MG63 (cell line): Measurements from ENCODE around the gene PIK3CB. TPM values are rescaled to one million over a fixed set of nuclear protein-coding genes. Genes with fewer than 3 reads are reported as not detected.
"Not testable (repeated sequence)": the region's sequence is repeated elsewhere in the genome, so short reads cannot be mapped to it uniquely, and the experiment has no call there.

Experiments
- DNase-seq: peaks from one replicate; pipeline ENCODE4 v3.0.0-alpha.2; 2020
- H3K27me3 ChIP-seq: fragments of 250-450 bp; sonication (Bioruptor Pico); 2 replicates; pipeline ENCODE4 v1.5.1; 2020; ENCODE audit warnings: mild to moderate bottlenecking, moderate library complexity
- H3K36me3 ChIP-seq: fragments of 250-450 bp; sonication (Bioruptor Pico); 2 replicates; pipeline ENCODE4 v1.5.1; 2020; ENCODE audit warnings: mild to moderate bottlenecking, moderate library complexity
- H3K4me3 ChIP-seq: fragments of 250-450 bp; sonication (Bioruptor Pico); 2 replicates; pipeline ENCODE4 v1.5.1; 2020; ENCODE audit warnings: mild to moderate bottlenecking, moderate library complexity
- H3K9me3 ChIP-seq: fragments of 250-450 bp; sonication (Bioruptor Pico); 2 replicates; pipeline ENCODE4 v1.5.1; 2020; ENCODE audit warnings: mild to moderate bottlenecking, moderate library complexity
- total RNA-seq: library from RNA; depleted of rRNA; stranded (reverse); fragments of >200 nt; shearing (Covaris generic); gene quantifications from 2 replicates; pipeline ENCODE4 v1.2.3, GENCODE V29; 2014; ENCODE audit warnings: low replicate concordance; rRNA removed

PIK3CB gene
- total RNA-seq, 1 experiment from 2014 or later: 40.9 TPM

DNA sequence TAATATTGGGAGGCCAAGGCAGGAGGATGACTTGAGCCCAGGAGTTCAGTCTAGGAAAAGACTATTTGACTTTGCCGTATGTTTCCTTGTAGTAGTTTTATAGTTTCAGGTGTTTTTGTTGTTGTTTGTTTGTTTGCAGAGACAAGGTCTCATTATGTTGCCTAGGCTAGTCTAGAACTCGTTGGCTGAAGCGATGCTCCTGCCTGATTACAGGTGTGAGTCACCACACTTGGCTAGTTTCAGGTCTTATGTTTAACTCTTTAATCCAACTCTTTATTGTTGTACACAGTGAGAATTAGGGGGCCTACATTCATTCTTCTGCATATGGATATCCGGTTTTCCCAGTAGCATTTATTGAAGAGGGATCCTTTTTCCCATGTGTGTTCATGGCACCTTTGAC lies 194.2 kb downstream of the PIK3CB start:
- H3K4me3 ChIP-seq: no peak overlapping the region
- no peak for DNase-seq
- H3K9me3 ChIP-seq: peaks cover 23% of the 10 kb centered on the region
- peaks cover 3% of the 10 kb centered on the region; the same call in 1 of the 2 replicates for H3K36me3 ChIP-seq
- H3K27me3 ChIP-seq: no peaks in the 10 kb centered on the region

- no peak for DNase-seq
- H3K4me3 ChIP-seq: no peak overlapping the region
- no peaks in the 10 kb centered on the region for H3K27me3 ChIP-seq
- H3K9me3 ChIP-seq: peaks cover 12% of the 10 kb centered on the region
- no peaks in the 10 kb centered on the region for H3K36me3 ChIP-seq
Observed at GRCh38 chr3:138638641-138639040, 196.1 kb downstream of the PIK3CB start.

DNA sequence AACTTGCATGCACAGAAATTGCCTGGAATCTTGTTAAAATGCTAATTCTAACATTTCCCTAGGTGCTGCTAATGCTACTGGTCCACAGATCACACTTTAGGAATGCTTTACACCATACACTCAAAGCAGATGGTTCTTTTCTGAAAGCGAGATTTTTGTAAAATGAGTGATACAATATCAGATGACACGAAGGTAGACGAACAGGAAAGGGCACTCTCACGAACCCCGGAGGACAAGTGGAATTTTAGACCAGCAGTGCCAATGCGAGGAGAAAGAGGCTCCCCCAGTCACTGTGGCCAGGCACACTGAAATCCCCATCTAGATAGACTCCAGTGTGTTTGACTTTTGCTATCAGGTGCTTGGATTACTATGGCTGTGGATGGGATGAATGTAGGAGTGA lies 205.2 kb downstream of the PIK3CB start:
- no peak overlapping the region for H3K4me3 ChIP-seq
- H3K27me3 ChIP-seq: no peaks in the 10 kb centered on the region
- no peaks in the 10 kb centered on the region for H3K9me3 ChIP-seq
- DNase-seq: no peak
- no peaks in the 10 kb centered on the region for H3K36me3 ChIP-seq

DNA sequence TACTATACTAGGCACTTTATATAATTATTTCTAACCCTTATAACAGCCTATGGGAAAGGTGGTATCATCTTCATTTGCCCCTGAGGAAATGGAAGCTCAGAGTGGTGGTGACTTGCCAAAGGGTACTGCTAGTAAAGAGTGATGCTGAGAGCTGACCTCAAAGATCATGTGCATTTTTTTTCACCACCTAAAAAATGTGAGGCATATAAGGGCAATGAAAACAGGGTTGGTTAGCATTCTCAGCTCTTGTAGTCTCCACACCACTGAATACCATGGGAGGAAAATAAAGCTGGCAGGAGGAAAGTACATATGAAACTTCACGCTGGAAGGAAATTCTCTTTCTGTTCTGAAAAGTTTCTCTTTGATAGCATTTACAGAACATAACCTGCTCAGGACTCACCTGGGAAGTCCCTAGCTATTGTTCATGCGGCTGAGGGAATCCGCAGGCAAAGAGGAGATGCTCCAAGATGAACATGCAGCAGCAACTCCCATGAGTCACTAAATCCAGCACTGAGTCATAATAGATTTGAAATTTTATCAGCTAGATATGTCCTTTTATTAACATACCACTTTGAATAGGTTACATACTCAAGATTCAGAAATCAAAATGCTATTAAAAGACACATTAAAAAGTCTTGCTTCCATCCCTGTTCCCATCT lies 208.9 kb downstream of the PIK3CB start:
- DNase-seq: no peak
- no peaks in the 10 kb centered on the region for H3K36me3 ChIP-seq
- H3K27me3 ChIP-seq: no peaks in the 10 kb centered on the region
- H3K9me3 ChIP-seq: no peaks in the 10 kb centered on the region
- H3K4me3 ChIP-seq: no peak overlapping the region

GRCh38 chr3:138624518-138624917 lies 210.2 kb downstream of the PIK3CB start:
- DNase-seq: no peak
- no peaks in the 10 kb centered on the region for H3K27me3 ChIP-seq
- H3K4me3 ChIP-seq: no peak overlapping the region
- H3K36me3 ChIP-seq: no peaks in the 10 kb centered on the region
- H3K9me3 ChIP-seq: no peaks in the 10 kb centered on the region

GRCh38 chr3:138620431-138620830 lies 214.3 kb downstream of the PIK3CB start:
- Histone ChIP-seq H3K9me3 (no peaks in the 10 kb centered on the region), H3K27me3 (no peaks in the 10 kb centered on the region), H3K36me3 (no peaks in the 10 kb centered on the region), H3K4me3 (no peak overlapping the region)
- DNase-seq: no peak

DNA sequence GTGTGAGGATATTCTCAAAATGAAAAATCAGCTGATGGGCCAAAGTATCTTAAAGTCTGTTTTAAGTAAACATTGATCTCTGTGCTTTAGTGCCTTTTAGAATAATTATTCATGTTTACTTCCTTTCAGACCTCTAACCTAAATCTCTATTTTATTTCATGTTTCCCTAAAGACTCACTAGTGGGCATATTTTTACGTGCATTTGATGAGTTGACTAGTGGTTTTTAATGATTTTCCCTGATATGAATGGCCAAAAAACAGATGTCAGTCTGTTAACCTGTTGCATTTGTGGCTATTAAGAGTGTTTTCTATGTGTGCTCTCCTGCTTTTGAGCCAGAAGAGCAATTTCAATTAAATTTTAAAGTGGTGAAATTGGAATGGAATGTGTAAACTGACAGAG lies 219.3 kb downstream of the PIK3CB start:
- Histone ChIP-seq H3K36me3 (no peaks in the 10 kb centered on the region), H3K27me3 (no peaks in the 10 kb centered on the region), H3K4me3 (no peak overlapping the region), H3K9me3 (no peaks in the 10 kb centered on the region)
- no peak for DNase-seq

GRCh38 chr3:138609898-138610266 lies 224.8 kb downstream of the PIK3CB start:
- H3K9me3 ChIP-seq: no peaks in the 10 kb centered on the region
- no peaks in the 10 kb centered on the region for H3K27me3 ChIP-seq
- no peaks in the 10 kb centered on the region for H3K36me3 ChIP-seq
- no peak for DNase-seq
- H3K4me3 ChIP-seq: peak overlapping the region; percentile 54

GRCh38 chr3:138608322-138609135 lies 226.2 kb downstream of the PIK3CB start, which contains the start of gene FAIM:
FAIM (plus strand) TSS chr3:138608771; CDS start chr3:138619727, 10,956 bp downstream.
- no peaks in the 10 kb centered on the region for H3K27me3 ChIP-seq
- DNase-seq: peak; percentile 80
- H3K36me3 ChIP-seq: no peaks in the 10 kb centered on the region
- no peaks in the 10 kb centered on the region for H3K9me3 ChIP-seq
- H3K4me3 ChIP-seq: peak within 1 kb of the TSS; percentile 54

DNA sequence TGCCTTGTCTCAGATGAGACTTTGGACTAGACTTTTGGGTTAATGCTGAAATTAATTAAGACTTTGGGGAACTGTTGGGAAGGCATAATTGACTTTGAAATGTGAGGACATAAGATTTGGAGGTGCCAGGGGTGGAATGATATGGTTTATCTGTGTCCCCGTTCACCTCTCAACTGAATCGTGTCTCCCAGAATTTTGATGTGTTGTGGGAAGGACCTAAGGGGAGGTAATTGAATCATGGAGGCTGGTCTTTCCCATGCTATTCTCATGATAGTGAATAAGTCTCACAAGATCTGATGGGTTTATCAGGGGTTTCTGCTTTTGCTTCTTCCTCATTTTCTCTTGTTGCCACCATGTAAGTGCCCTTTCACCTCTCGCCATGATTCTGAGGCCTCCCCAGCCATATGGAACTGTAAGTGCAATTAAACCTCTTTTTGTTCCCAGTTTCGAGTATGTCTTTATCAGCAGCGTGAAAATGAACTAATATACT lies 230.6 kb downstream of the PIK3CB start:
- DNase-seq, H3K4me3 ChIP-seq, H3K36me3 ChIP-seq, H3K27me3 ChIP-seq, H3K9me3 ChIP-seq: not testable (repeated sequence)

Other genes with a start within 250 kb of the PIK3CB start
- gene CEP70, start 240.7 kb downstream of the PIK3CB start, total RNA-seq: 2.9 and 7.0 TPM in 2 replicates
- 38.3 and 51.8 TPM in 2 replicates for gene FAIM, start 226.2 kb downstream of the PIK3CB start, total RNA-seq
- gene FOXL2, start 112.2 kb upstream of the PIK3CB start, total RNA-seq: not detected in 2 replicates
- gene FOXL2NB, start 112.3 kb upstream of the PIK3CB start, total RNA-seq: not detected in 2 replicates
- not detected in 2 replicates for gene PRR23A, start 171.3 kb upstream of the PIK3CB start, total RNA-seq
- gene PRR23B, start 186.0 kb upstream of the PIK3CB start, total RNA-seq: not detected in 2 replicates
- not detected in 2 replicates for gene PRR23C, start 210.0 kb upstream of the PIK3CB start, total RNA-seq